Measurements from ENCODE around the gene PRSS16.

- TF ChIP-seq POLR2A (IDR thresholded peaks at IDR 0.05) (no peak), POLR2AphosphoS5 (IDR thresholded peaks at IDR 0.05) (peak in 1 of 4 donors; percentile 5)
- TF ChIP-seq, protein P1, sequence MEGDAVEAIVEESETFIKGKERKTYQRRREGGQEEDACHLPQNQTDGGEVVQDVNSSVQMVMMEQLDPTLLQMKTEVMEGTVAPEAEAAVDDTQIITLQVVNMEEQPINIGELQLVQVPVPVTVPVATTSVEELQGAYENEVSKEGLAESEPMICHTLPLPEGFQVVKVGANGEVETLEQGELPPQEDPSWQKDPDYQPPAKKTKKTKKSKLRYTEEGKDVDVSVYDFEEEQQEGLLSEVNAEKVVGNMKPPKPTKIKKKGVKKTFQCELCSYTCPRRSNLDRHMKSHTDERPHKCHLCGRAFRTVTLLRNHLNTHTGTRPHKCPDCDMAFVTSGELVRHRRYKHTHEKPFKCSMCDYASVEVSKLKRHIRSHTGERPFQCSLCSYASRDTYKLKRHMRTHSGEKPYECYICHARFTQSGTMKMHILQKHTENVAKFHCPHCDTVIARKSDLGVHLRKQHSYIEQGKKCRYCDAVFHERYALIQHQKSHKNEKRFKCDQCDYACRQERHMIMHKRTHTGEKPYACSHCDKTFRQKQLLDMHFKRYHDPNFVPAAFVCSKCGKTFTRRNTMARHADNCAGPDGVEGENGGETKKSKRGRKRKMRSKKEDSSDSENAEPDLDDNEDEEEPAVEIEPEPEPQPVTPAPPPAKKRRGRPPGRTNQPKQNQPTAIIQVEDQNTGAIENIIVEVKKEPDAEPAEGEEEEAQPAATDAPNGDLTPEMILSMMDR (IDR thresholded peaks at IDR 0.05), result no peak
Observed at GRCh38 chr6:27293436-27294098, 46.1 kb downstream of the PRSS16 start.

Measured in sigmoid colon (tissue), 4 donors.